Measurements from ENCODE around the gene GTF2IRD1. TPM values are rescaled to one million over a fixed set of nuclear protein-coding genes. Genes with fewer than 3 reads are reported as not detected.
"Not testable (repeated sequence)": the region's sequence is repeated elsewhere in the genome, so short reads cannot be mapped to it uniquely, and the experiment has no call there.

The GTF2IRD1 gene
- total RNA-seq, 1 experiment from 2014 or later = 34.3 TPM

- H2AK5ac ChIP-seq (ENCODE audit: insufficient read length, low read length) = no peak overlapping the region
- H2BK5ac ChIP-seq (ENCODE audit: insufficient read length, low read length) = no peak overlapping the region
- no peak overlapping the region for H3K18ac ChIP-seq (ENCODE audit: insufficient read length, low read depth, low read length)
- peaks cover 17 to 61% (median 55%) of the 10 kb centered on the region in 3 experiments; a peak in 6 of 7 replicates for H3K36me3 Mint-ChIP-seq (ENCODE audit: insufficient read depth in 1 of 3, low read depth in 3 of 3)
- H4K5ac ChIP-seq (ENCODE audit: insufficient read length, low read depth, low read length) = no peak overlapping the region
- H3K4me2 ChIP-seq (ENCODE audit: insufficient read depth, insufficient read length, low read length) = no peak overlapping the region
- no peak overlapping the region for H3K14ac ChIP-seq (ENCODE audit: insufficient read depth, low read length)
- H3K27ac ChIP-seq (ENCODE audit: insufficient read length, low read depth, low read length) = no peak overlapping the region
- H3K27ac Mint-ChIP-seq = peak overlapping the region in 1 of 3 experiments; percentile 57; a peak in 2 of 7 replicates
- no peaks in the 10 kb centered on the region for H3K79me1 ChIP-seq (ENCODE audit: insufficient read depth, low read depth, low read length, poor library complexity, severe bottlenecking)
- H2BK120ac ChIP-seq (ENCODE audit: low read depth, low read length, poor library complexity, severe bottlenecking) = no peak overlapping the region
- H3K4me3 Mint-ChIP-seq = no peak overlapping the region
- H3K56ac ChIP-seq (ENCODE audit: insufficient read length, low read depth, low read length) = no peak overlapping the region
- no peaks in the 10 kb centered on the region for H4K20me1 ChIP-seq (ENCODE audit: control insufficient read depth, insufficient read depth, insufficient read length)
- H2AFZ ChIP-seq (ENCODE audit: low read length) = no peak overlapping the region
- no peaks in the 10 kb centered on the region for H3K27me3 Mint-ChIP-seq (ENCODE audit: low read depth)
- H3K4ac ChIP-seq (ENCODE audit: low read depth, low read length) = no peak overlapping the region
- H3K23me2 ChIP-seq (ENCODE audit: insufficient read length, low read depth, low read length, poor library complexity, severe bottlenecking) = no peaks in the 10 kb centered on the region
- no peak overlapping the region for H3K9ac ChIP-seq (ENCODE audit: extremely low read depth, insufficient read length, low read length)
- H3K9me3 ChIP-seq (ENCODE audit: control insufficient read depth, low read depth, low read length) = no peaks in the 10 kb centered on the region
- H2BK20ac ChIP-seq (ENCODE audit: low read depth, low read length, poor library complexity, severe bottlenecking) = no peak overlapping the region
- H3K79me2 ChIP-seq (ENCODE audit: insufficient read depth, low read length) = no peaks in the 10 kb centered on the region
- H3K23ac ChIP-seq (ENCODE audit: insufficient read length, low read depth, low read length) = no peak overlapping the region
- no peak overlapping the region for H4K91ac ChIP-seq (ENCODE audit: insufficient read length, low read depth, low read length)
- DNase-seq = no peak
- H2BK12ac ChIP-seq (ENCODE audit: insufficient read length, low read depth, low read length) = no peak overlapping the region
- H3K9me3 Mint-ChIP-seq = no peaks in the 10 kb centered on the region
- no peaks in the 10 kb centered on the region for H3K27me3 ChIP-seq (ENCODE audit: insufficient read depth, low read length)
- peaks cover 2% of the 10 kb centered on the region in 2 experiments; a peak in 1 of 4 replicates for H3K4me1 Mint-ChIP-seq
- no peak overlapping the region for H3T11ph ChIP-seq (ENCODE audit: low read length)
- no peak for TF ChIP-seq CTCF (conservative IDR thresholded peaks at IDR 0.05)
- WGBS (ENCODE audit: extremely low coverage, insufficient read length, low lambda C conversion rate) = no CpG with 5 or more reads among the region's 12 CpGs
- no peaks in the 10 kb centered on the region for H3K4me1 ChIP-seq (ENCODE audit: insufficient read depth, low read length)
- no peak overlapping the region for H4K8ac ChIP-seq (replicated peaks; ENCODE audit: insufficient read length, low read depth, low read length)
- H2BK15ac ChIP-seq (ENCODE audit: low read depth, low read length) = no peak overlapping the region
These were observed 108.3 kb downstream of the GTF2IRD1 start for GRCh38 chr7:74561898-74562613.

GRCh38 chr7:74563639-74564038 is 109.9 kb downstream of the GTF2IRD1 start:
- not testable (repeated sequence) for H3K27ac ChIP-seq (ENCODE audit: insufficient read length, low read depth, low read length)

More at GRCh38 chr7:74563639-74564038, 109.9 kb downstream of the GTF2IRD1 start:
- not testable (repeated sequence) for H4K20me1 ChIP-seq (ENCODE audit: control insufficient read depth, insufficient read depth, insufficient read length); H2BK20ac ChIP-seq (ENCODE audit: low read depth, low read length, poor library complexity, severe bottlenecking); H3K79me1 ChIP-seq (ENCODE audit: insufficient read depth, low read depth, low read length, poor library complexity, severe bottlenecking); H3K4ac ChIP-seq (ENCODE audit: low read depth, low read length); H3K4me3 Mint-ChIP-seq; H3K14ac ChIP-seq (ENCODE audit: insufficient read depth, low read length); H4K8ac ChIP-seq (replicated peaks; ENCODE audit: insufficient read length, low read depth, low read length); H3K18ac ChIP-seq (ENCODE audit: insufficient read length, low read depth, low read length); H2AFZ ChIP-seq (ENCODE audit: low read length); H3K23ac ChIP-seq (ENCODE audit: insufficient read length, low read depth, low read length); H4K5ac ChIP-seq (ENCODE audit: insufficient read length, low read depth, low read length); H3K9me3 Mint-ChIP-seq; H3K23me2 ChIP-seq (ENCODE audit: insufficient read length, low read depth, low read length, poor library complexity, severe bottlenecking); H3K79me2 ChIP-seq (ENCODE audit: insufficient read depth, low read length); H3K4me2 ChIP-seq (ENCODE audit: insufficient read depth, insufficient read length, low read length); H3K56ac ChIP-seq (ENCODE audit: insufficient read length, low read depth, low read length); H3K27me3 Mint-ChIP-seq (ENCODE audit: low read depth); H2BK12ac ChIP-seq (ENCODE audit: insufficient read length, low read depth, low read length); H2AK5ac ChIP-seq (ENCODE audit: insufficient read length, low read length); H2BK15ac ChIP-seq (ENCODE audit: low read depth, low read length); H2BK120ac ChIP-seq (ENCODE audit: low read depth, low read length, poor library complexity, severe bottlenecking); DNase-seq; H3K9ac ChIP-seq (ENCODE audit: extremely low read depth, insufficient read length, low read length); H3K27ac Mint-ChIP-seq; H3K27me3 ChIP-seq (ENCODE audit: insufficient read depth, low read length); H4K91ac ChIP-seq (ENCODE audit: insufficient read length, low read depth, low read length); H2BK5ac ChIP-seq (ENCODE audit: insufficient read length, low read length); H3K4me1 ChIP-seq (ENCODE audit: insufficient read depth, low read length); H3T11ph ChIP-seq (ENCODE audit: low read length); H3K9me3 ChIP-seq (ENCODE audit: control insufficient read depth, low read depth, low read length)
- H3K36me3 Mint-ChIP-seq (ENCODE audit: insufficient read depth in 1 of 3, low read depth in 3 of 3) = peaks cover 10 to 57% (median 44%) of the 10 kb centered on the region in 3 experiments; a peak in 6 of 7 replicates
- WGBS (ENCODE audit: extremely low coverage, insufficient read length, low lambda C conversion rate) = no CpG with 5 or more reads among the region's 6 CpGs
- peaks cover 9 to 14% of the 10 kb centered on the region in 2 experiments for H3K4me1 Mint-ChIP-seq

Data from H9 (cell line).